Activated T-cell treated with anti-CD3 and anti-CD28 coated beads, Interleukin-2, amount 50 U/mL, for 24 hours (primary cell): ENCODE measurements around the gene DPPA3.
"Not testable (repeated sequence)": the region's sequence is repeated elsewhere in the genome, so short reads cannot be mapped to it uniquely, and the experiment has no call there.

ENCODE experiments used
- DNase-seq: peaks from one replicate; pipeline ENCODE4 v3.0.0-alpha.2; 2020
- H3K27ac Mint-ChIP-seq: 2 replicates; pipeline ENCODE4 v1.8.0; 2020; ENCODE audit warnings: mild to moderate bottlenecking, mixed read lengths
- H3K27me3 Mint-ChIP-seq: 2 replicates; pipeline ENCODE4 v1.8.0; 2020; ENCODE audit warnings: mixed read lengths
- H3K36me3 Mint-ChIP-seq: 2 replicates; pipeline ENCODE4 v1.8.0; 2020; ENCODE audit warnings: low read depth, mixed read lengths
- H3K4me1 Mint-ChIP-seq: 2 replicates; pipeline ENCODE4 v1.8.0; 2020; ENCODE audit warnings: low read depth, mixed read lengths
- H3K4me3 Mint-ChIP-seq: 2 replicates; pipeline ENCODE4 v1.8.0; 2020; ENCODE audit warnings: mild to moderate bottlenecking, moderate library complexity, mixed read lengths
- H3K9me3 Mint-ChIP-seq: 2 replicates; pipeline ENCODE4 v1.8.0; 2020; ENCODE audit warnings: mixed read lengths

Gene DPPA3

DNA sequence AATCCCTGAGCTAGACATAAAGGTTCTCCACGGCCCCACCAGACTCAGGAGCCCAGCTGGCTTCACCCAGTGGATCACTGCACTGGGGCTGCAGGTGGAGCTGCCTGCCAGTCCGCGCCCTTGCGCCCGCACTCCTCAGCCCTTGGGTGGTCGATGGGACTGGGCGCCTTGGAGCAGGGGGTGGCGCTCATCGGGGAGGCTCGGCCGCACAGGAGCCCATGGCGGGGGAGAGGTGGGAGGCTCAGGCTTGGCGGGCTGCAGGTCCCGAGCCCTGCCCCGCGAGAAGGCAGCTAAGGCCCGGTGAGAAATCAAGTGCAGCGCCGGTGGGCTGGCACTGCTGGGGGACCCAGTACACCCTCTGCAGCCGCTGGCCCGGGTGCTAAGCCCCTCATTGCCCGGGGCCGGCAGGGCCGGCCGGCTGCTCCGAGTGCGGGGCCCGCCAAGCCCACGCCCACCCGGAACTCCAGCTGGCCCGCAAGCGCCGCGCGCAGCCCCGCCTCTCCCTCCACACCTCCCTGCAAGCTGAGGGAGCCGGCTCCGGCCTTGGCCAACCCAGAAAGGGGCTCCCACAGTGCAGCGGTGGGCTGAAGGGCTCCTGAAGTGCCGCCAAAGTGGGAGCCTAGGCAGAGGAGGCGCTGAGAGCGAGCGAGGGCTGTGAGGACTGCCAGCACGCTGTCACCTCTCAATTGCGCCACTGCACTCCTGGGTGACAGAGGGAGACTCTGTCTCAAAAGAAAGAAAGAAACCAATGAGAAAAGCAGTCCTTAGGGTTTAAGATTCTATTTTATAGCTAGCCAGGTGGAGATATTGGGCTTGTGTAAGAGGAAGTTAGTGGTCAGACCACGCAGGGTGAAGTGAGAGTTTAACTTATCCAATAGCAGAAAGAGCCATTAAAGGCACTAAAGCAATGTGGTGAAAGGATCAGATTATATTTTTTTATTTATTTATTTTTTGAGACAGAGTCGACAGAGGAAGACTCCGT is 41.0 kb downstream of the DPPA3 start:
- not testable (repeated sequence) for H3K4me3 Mint-ChIP-seq, H3K9me3 Mint-ChIP-seq

DNA sequence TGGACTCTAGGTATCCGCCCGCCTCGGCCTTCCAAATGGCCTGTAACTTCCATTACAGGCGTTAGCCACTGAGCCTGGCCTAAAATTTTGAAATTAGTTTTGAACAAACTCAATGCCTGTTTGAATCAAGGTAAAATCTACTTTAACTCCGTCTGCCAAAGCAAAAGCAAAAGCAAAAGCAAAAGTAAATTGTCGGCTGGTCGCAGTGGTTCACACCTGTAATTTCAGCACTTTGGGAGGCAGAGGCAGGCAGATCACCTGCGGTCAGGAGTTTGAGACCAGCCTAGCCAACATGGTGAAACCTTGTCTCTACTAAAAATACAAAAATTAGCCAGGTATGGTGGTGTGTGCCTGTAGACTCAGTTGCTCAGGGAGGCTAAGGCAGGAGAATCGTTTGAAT is 44.4 kb downstream of the DPPA3 start:
- H3K27ac Mint-ChIP-seq, H3K4me3 Mint-ChIP-seq, H3K4me1 Mint-ChIP-seq, H3K36me3 Mint-ChIP-seq, DNase-seq, H3K9me3 Mint-ChIP-seq, H3K27me3 Mint-ChIP-seq: not testable (repeated sequence)

More for the DNA sequence above, 41.0 kb downstream of the DPPA3 start:
- not testable (repeated sequence) for H3K4me1 Mint-ChIP-seq, H3K36me3 Mint-ChIP-seq, H3K27ac Mint-ChIP-seq, H3K27me3 Mint-ChIP-seq, DNase-seq

DNA sequence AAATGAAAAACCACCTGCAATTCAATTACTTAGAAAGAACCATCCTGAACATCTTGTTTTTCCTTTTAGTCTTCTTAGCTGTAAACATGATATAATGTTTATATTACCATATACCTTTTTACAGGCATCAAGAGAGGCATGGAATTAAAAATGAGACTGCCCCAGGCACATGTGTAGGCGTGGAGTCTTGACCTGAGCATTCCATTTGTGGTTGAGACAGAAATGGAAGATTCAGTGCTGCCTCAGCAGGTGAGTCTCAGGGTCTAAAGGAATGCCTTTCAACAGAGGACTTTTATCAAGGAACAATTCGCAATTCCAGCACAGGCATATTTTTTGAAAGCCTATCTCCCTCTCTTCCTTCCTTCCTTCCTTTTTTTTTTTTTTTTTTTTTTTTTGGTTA is 45.8 kb downstream of the DPPA3 start:
- H3K27ac Mint-ChIP-seq = no peak overlapping the region
- no peak overlapping the region for H3K4me3 Mint-ChIP-seq
- DNase-seq = no peak
- H3K4me1 Mint-ChIP-seq = peaks cover 5% of the 10 kb centered on the region
- H3K36me3 Mint-ChIP-seq = no peaks in the 10 kb centered on the region
- no peaks in the 10 kb centered on the region for H3K27me3 Mint-ChIP-seq
- no peaks in the 10 kb centered on the region for H3K9me3 Mint-ChIP-seq

DNA sequence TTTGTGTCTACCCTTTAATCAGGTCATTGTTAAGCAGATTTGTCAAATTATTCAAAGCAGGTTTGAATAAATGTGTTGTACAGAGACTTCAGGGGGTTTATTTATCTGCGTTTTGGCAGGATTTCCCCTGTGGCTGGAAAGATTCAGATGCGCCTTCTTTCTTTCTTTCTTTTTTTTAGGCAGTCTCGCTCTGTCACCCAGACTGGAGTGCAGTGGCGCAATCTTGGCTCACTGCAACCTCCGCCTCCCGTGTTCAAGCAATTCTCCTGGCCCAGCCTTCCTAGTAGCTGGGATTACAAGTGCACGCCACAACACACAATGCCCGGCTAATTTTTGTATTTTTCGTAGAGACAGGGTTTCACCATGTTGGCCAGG is 47.5 kb downstream of the DPPA3 start:
- Mint-ChIP-seq H3K36me3 (no peaks in the 10 kb centered on the region), H3K27ac (no peak overlapping the region), H3K4me1 (peaks cover 3% of the 10 kb centered on the region), H3K4me3 (no peak overlapping the region), H3K9me3 (no peaks in the 10 kb centered on the region), H3K27me3 (peaks cover 2% of the 10 kb centered on the region)
- no peak for DNase-seq
